T47D (cell line): ENCODE results near the gene ZNF143.

Source experiments
- DNase-seq, 2 experiments: peaks; one replicate each; pipeline versions ENCODE4 v3.0.0 to v3.0.0-alpha.2; 2011 to 2012; ENCODE audit warnings: low read depth in 1 of 2, low spot score in 1 of 2
- JUND ChIP-seq: IDR thresholded peaks from 2 replicates; pipeline ENCODE4 v1.6.1; 2012; ENCODE audit warnings: low read depth
- in situ Hi-C: cut with HindIII; loops from 2 replicates; pipeline ENCODE4 v1.10.0; 2016; ENCODE audit warnings: low sequenced_read_pairs, low pct_unique_long_range_greater_than_20kb

The ZNF143 gene

DNA sequence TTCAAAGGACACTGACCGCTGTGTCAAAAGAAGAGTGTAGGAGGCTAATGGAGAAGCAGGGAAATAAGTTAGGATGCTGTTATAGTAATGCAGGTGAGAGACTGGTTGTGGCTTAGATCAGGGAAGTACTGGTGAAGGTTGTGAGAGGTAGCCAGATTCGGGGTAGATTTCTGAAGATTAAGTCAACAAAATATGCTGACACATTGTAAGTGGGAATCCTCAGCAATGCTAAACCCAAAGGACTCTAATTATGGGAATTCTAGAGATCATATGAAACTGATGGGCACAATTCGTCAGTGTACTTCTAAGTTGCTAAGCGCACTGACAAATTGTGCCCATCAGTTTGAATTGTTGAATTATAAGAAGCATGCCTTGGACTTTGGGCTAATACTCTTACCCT lies 10.0 kb downstream of the ZNF143 start:
- no peak for DNase-seq
- TF ChIP-seq JUND: no peak
- in situ Hi-C loops: no loop called here

DNA sequence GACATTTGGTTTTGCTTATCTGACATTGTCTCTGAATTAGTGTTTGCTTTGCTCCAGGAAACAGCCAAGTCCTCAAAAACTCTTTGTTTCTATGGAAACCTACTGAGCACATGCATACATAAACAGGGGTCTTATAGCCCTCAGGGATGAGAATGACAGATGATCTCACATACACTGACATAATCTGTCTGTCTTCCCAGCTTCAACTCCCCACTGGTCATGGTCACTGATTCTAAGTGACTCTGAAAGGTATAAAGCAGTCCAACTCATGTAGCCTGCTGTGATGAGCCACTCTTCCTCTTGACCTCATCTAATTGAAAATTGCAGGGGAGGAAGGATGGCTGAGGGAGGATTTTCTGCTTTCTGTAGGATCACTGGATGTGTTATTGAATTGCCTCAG lies 12.6 kb downstream of the ZNF143 start:
- DNase-seq: no peak
- no peak for TF ChIP-seq JUND
- in situ Hi-C loops: no loop called here

DNA sequence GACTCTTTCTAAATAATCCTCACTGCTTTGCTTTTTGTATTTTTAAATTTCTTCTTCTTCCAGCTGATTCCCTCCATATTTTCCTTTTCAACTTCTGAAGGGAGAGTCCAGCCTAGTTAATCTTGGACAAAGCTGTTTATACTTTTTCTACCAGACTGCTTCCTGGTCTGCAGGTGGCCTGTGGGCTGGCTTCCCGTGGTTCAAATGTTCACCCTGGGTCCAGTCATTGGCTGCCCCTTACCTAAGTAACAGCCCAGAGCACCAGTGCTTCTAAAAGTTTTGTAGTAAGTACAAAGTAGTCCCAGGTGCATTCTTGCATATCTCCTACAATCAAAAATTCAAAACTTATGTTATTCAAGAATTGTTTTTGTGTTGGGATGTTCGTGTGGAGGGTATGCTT lies 19.1 kb downstream of the ZNF143 start:
- no peak for TF ChIP-seq JUND
- no peak for DNase-seq
- in situ Hi-C loops: no loop called here

DNA sequence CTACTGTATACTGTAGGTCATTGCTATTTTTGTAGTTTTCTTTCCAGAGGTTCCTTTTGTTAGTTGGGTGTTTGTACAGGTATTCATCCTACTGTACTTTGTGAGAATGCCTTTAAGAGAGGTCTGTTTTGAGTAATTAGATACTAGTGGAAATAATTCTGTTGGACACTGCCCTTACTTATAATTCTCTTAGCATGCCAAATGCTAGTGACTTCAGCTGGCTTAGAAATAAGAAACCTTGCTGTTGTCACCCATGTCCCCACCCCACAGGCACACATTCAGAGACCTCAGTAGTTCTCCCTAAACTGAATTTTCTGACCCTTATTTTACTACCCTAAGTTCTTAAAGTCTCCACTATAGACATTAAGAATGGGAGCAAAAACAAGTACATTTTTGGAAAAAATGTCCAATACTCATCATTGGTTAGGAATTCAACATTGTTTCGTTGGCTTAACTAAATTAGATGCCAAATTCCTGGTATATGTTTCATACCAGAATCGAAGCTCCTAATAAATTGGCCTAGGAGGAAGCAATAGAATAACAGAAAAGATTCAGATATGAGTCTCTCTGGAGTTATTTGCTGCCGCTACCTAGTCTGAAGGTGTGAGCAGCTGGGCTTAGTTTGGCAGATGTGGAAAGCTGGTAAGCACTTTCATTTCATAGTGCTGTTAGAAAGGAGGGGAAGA lies 28.4 kb downstream of the ZNF143 start:
- DNase-seq: no peak

DNA sequence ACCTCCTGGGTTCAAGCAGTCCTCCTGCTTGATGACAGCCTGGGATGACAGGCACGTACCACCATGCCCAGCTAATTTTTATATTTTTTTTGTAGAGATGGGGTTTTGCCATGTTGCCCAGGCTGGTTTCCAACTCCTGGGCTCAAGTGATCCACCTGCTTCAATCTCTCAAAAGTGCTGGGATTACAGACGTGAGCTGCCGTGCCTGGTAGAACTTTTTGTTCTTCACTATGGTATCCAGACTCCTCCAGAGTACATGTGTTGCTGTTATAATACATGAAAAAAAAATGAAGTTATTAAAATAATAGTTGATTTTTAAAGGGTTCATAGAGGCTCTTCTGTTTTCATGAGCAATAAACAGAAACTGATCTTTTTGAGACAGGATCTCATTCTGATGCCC lies 29.6 kb downstream of the ZNF143 start:
- TF ChIP-seq JUND: no peak
- in situ Hi-C loops: no loop called here
- DNase-seq: no peak

More for the DNA sequence above, 28.4 kb downstream of the ZNF143 start:
- in situ Hi-C loops: no loop called here
- no peak for TF ChIP-seq JUND

DNA sequence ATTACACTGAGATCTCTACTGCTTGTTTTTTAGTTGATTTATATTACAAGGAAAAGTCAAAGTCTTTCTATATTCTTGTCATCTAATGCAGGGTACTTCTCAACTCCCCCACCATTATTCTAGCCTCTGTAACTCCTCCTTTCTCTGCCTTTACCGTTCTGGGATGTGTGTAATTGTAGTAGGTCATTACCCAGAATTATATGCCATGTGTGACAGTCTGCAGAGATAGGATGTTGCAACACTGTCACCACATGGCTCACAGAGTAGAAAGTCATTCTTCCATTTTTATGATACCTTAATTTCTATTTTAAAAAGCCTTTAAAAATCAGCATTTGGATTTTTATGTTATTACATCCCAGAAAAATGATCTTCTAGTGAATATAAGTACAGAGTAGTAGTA lies 32.7 kb downstream of the ZNF143 start:
- in situ Hi-C loops: no loop called here
- no peak for DNase-seq
- TF ChIP-seq JUND: no peak

DNA sequence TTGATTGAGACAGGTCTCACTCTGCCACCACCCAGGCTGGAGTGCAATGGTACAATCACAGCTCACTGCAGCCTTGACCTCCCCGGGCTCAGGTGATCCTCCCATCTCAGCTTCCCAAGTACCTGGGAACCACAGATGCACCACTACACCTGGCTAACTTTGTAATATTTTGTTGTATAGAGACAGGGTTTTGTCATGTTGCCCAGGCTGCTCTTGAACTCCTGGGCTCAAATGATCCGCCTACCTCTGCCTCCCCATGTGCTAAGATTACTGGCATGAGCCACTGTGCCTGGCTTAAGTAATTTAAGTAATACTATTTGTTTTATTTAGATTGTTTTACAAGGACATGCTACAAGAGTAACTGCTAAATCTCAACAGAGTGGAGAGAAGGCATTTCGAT lies 33.5 kb downstream of the ZNF143 start:
- in situ Hi-C loops: no loop called here
- TF ChIP-seq JUND: no peak
- DNase-seq: no peak

DNA sequence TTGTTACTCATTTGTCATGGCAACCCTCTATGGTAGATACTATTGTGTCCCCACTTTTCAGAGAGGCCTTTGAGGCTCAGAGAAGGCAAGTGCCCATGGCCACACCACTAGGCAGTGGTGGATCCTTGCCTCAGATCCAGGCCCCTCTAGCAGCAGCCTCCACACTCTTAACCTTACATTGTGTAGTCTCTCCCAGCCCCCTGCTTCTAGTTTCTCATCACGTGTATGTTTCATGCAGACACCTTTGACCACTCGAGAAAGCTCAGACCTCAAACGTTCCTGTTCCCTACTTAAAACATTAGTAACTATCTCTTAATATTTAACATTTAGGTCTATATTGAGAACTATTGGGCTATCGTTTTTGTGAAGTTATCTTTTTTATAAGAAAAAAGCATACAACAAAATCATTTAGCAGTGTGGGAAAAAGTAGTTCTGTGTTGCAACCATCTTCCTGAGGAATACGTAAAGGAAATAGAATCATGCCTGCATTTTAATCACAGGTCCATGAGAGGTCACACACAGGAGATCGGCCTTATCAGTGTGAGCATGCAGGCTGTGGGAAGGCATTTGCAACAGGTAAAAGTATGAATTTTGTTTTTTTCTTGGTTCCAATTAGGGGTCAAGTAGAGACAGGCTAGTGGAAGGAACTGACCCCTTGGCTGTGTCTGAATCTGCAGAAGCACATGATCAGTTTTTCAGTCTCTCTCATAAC lies 35.1 kb downstream of the ZNF143 start:
- DNase-seq: no peak
- in situ Hi-C loops: no loop called here
- TF ChIP-seq JUND: no peak

DNA sequence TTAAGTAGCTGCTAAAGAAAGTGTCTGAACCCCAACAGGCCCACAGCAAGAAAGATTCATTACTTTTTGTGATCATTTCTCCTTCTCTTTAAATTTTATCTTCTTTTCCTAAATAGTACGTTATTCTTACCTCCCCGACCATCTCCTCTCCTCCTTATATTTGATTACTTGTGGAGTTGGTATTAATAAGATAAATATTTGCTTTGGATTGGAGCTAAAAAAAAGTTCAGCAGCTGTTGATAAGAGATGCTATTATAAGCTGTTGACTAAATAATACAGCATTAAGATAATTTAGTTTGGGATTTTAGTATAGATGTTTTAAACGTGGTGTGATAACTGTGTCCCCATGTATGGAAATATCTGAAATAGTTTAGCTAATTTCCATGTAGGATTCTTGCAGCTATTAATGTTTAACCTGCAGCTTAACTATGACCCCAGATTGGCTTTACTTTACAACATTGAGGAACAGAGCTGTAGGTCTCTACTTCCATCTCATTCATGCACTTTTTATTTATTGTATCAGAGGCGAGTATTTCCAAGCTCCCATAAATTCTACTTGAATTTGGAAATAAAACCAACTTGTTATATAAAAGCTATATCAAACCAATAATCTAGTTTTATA lies 37.8 kb downstream of the ZNF143 start:
- DNase-seq: no peak
- in situ Hi-C loops: no loop called here
- no peak for TF ChIP-seq JUND

DNA sequence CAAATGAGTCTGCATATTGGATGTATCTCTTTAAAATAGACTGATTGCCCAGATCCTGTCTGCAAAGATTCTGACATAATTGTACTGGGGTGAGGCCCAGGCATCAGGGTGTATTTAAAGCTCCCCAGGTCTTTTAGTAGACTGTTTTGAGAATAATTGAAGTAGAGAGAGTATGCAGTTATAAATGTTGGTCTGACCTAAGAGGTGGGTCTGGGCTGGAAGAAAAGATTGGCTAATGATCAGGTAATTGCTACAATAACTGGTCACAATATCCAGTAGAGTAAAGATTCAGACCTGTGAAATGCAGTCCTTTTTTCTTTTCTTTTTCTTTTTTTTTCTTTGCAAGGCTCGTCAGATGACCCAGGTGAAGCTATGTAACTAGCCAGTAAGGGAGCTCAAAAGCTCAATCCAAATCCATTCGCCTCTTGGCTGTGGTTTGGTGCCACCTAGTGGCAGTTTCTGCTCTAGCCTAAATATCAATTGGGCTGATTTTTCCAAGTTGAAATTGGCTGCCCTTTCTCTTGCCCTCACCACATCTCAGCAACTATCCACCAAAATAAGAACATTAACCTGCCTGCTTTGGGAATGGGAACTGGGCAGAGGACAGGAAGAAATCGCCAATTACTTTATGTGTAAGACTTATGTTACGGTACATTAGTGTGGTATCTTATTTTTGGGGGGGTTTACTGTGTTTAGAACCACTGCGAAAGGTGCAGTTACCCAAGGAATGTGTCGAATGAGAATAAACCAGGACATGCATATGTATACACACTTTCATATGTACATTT lies 45.9 kb downstream of the ZNF143 start:
- DNase-seq: peak; percentile 26 to 76
- no peak for TF ChIP-seq JUND
- in situ Hi-C loops: no loop called here

DNA sequence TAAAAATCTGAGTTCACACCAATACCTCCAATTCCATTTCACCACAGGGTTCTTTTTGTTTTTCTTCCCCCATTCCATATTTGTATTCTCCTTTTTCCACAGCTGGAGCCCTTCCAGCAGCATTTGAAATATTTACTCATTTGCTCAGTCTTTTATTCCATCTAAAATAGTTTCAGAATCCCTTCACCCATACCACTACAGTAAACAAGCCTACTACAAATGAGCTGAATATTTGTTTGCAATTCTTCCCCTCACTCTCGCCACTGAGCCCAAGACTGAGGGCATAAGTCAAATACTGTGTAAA lies 46.4 kb downstream of the ZNF143 start:
- no peak for DNase-seq
- no peak for TF ChIP-seq JUND
- in situ Hi-C loops: no loop called here

DNA sequence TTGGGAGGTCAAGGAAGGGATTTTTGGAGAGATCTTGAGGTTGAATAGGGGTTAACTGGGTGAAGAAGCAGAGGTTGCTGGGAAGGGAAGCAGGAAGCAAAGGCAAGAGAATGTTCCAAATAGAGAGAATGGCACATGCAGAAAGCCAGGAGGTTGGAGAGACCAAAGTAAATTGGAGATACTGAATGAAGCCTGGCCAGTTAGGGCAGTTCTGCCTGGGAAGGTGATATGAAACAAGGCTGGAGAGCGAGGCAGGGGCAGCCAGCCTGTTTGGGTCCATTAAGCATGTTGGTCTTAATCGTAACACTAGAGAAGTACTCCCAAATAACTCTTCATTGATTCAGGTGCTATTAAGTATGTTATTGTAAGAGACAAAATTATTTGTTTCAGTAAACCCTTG lies 48.2 kb downstream of the ZNF143 start:
- no peak for TF ChIP-seq JUND
- DNase-seq: no peak
- in situ Hi-C loops: no loop called here
